ENCODE data around the gene OR51V1. TPM values are rescaled to one million over a fixed set of nuclear protein-coding genes. Genes with fewer than 3 reads are reported as not detected.
"Not testable (repeated sequence)": the region's sequence is repeated elsewhere in the genome, so short reads cannot be mapped to it uniquely, and the experiment has no call there.

The OR51V1 gene
- total RNA-seq (2014; rRNA removed; shearing (Covaris generic)), result not detected in 2 replicates

- no peaks in the 10 kb centered on the region for H3K4me1 ChIP-seq
- H3K27ac ChIP-seq, result no peak within 1 kb of the TSS
- no peaks in the 10 kb centered on the region for H3K9me3 ChIP-seq (replicated peaks)
- H3K36me3 ChIP-seq, result no peaks in the 10 kb centered on the region
- H3K27me3 ChIP-seq, result peaks cover 4% of the 10 kb centered on the region; the same call in 1 of the 2 replicates
- no peak within 1 kb of the TSS for H3K4me3 ChIP-seq
- no peak for DNase-seq
Observed at GRCh38 chr11:5200582-5200981, at the start of gene OR51V1. Gene OR51V1, minus strand, starts transcription at chr11:5200682. Its CDS starts 0 bp downstream, at chr11:5200682.

- DNase-seq; H3K27me3 ChIP-seq; H3K9me3 ChIP-seq (replicated peaks); H3K27ac ChIP-seq; H3K36me3 ChIP-seq; H3K4me1 ChIP-seq; H3K4me3 ChIP-seq: not testable (repeated sequence)
Observed at GRCh38 chr11:5249807-5250396, 49.4 kb upstream of the OR51V1 start, which contains the start of gene HBG1. Gene HBG1, minus strand, starts transcription at chr11:5249857. Its CDS starts 53 bp downstream, at chr11:5249804.

- not testable (repeated sequence) for H3K36me3 ChIP-seq; H3K4me1 ChIP-seq; H3K4me3 ChIP-seq; H3K27ac ChIP-seq; H3K27me3 ChIP-seq; H3K9me3 ChIP-seq (replicated peaks); DNase-seq
Observed at GRCh38 chr11:5248498-5248897, 48.0 kb upstream of the OR51V1 start.

GRCh38 chr11:5247472-5248192 is 47.1 kb upstream of the OR51V1 start:
- H3K27ac ChIP-seq, result no peak overlapping the region
- 0 out of 2 replicates have a peak, but pooled peaks cover 3% of the 10 kb centered on the region for H3K27me3 ChIP-seq
- H3K4me3 ChIP-seq, result no peak overlapping the region
- no peaks in the 10 kb centered on the region for H3K4me1 ChIP-seq
- DNase-seq, result no peak
- H3K9me3 ChIP-seq (replicated peaks), result no peaks in the 10 kb centered on the region
- H3K36me3 ChIP-seq, result no peaks in the 10 kb centered on the region

- no peaks in the 10 kb centered on the region for H3K36me3 ChIP-seq
- H3K27me3 ChIP-seq, result 0 out of 2 replicates have a peak, but pooled peaks cover 3% of the 10 kb centered on the region
- DNase-seq, result no peak
- no peaks in the 10 kb centered on the region for H3K9me3 ChIP-seq (replicated peaks)
- H3K27ac ChIP-seq, result no peak overlapping the region
- H3K4me3 ChIP-seq, result no peak overlapping the region
- H3K4me1 ChIP-seq, result no peaks in the 10 kb centered on the region
Observed at GRCh38 chr11:5246772-5247471, 46.4 kb upstream of the OR51V1 start.

- H3K4me3 ChIP-seq, result no peak overlapping the region
- H3K27me3 ChIP-seq, result 0 out of 2 replicates have a peak, but pooled peaks cover 3% of the 10 kb centered on the region
- H3K4me1 ChIP-seq, result no peaks in the 10 kb centered on the region
- no peaks in the 10 kb centered on the region for H3K36me3 ChIP-seq
- H3K9me3 ChIP-seq (replicated peaks), result no peaks in the 10 kb centered on the region
- H3K27ac ChIP-seq, result no peak overlapping the region
- no peak for DNase-seq
Observed at GRCh38 chr11:5245155-5245554, 44.7 kb upstream of the OR51V1 start.

- no peak for DNase-seq
- Histone ChIP-seq H3K9me3 (replicated peaks) (no peaks in the 10 kb centered on the region), H3K4me1 (no peaks in the 10 kb centered on the region), H3K4me3 (no peak overlapping the region), H3K36me3 (no peaks in the 10 kb centered on the region), H3K27ac (no peak overlapping the region), H3K27me3 (0 out of 2 replicates have a peak, but pooled peaks cover 3% of the 10 kb centered on the region)
Observed at GRCh38 chr11:5243816-5244180, 43.3 kb upstream of the OR51V1 start.

GRCh38 chr11:5242933-5243815 is 42.7 kb upstream of the OR51V1 start:
- no peak overlapping the region for H3K27ac ChIP-seq
- 0 out of 2 replicates have a peak, but pooled peaks cover 3% of the 10 kb centered on the region for H3K27me3 ChIP-seq
- no peak for DNase-seq
- H3K4me3 ChIP-seq, result no peak overlapping the region
- no peaks in the 10 kb centered on the region for H3K9me3 ChIP-seq (replicated peaks)
- no peaks in the 10 kb centered on the region for H3K36me3 ChIP-seq
- H3K4me1 ChIP-seq, result no peaks in the 10 kb centered on the region

GRCh38 chr11:5242208-5242607 is 41.7 kb upstream of the OR51V1 start:
- Histone ChIP-seq H3K4me1 (no peaks in the 10 kb centered on the region), H3K36me3 (no peaks in the 10 kb centered on the region)
- no peak for DNase-seq

GRCh38 chr11:5241458-5241857 is 41.0 kb upstream of the OR51V1 start:
- Histone ChIP-seq H3K4me3 (no peak overlapping the region), H3K27ac (no peak overlapping the region), H3K36me3 (no peaks in the 10 kb centered on the region), H3K4me1 (no peaks in the 10 kb centered on the region), H3K27me3 (no peaks in the 10 kb centered on the region), H3K9me3 (replicated peaks) (no peaks in the 10 kb centered on the region)
- DNase-seq, result no peak

More at GRCh38 chr11:5242208-5242607, 41.7 kb upstream of the OR51V1 start:
- Histone ChIP-seq H3K27me3 (0 out of 2 replicates have a peak, but pooled peaks cover 3% of the 10 kb centered on the region), H3K4me3 (no peak overlapping the region), H3K9me3 (replicated peaks) (no peaks in the 10 kb centered on the region), H3K27ac (no peak overlapping the region)

GRCh38 chr11:5240458-5240857 is 40.0 kb upstream of the OR51V1 start:
- H3K4me1 ChIP-seq, result no peaks in the 10 kb centered on the region
- H3K4me3 ChIP-seq, result no peak overlapping the region
- no peaks in the 10 kb centered on the region for H3K27me3 ChIP-seq
- no peaks in the 10 kb centered on the region for H3K36me3 ChIP-seq
- DNase-seq, result no peak
- no peaks in the 10 kb centered on the region for H3K9me3 ChIP-seq (replicated peaks)
- no peak overlapping the region for H3K27ac ChIP-seq

- Histone ChIP-seq H3K4me1 (no peaks in the 10 kb centered on the region), H3K27ac (no peak overlapping the region), H3K9me3 (replicated peaks) (no peaks in the 10 kb centered on the region), H3K4me3 (no peak overlapping the region), H3K36me3 (no peaks in the 10 kb centered on the region), H3K27me3 (no peaks in the 10 kb centered on the region)
- DNase-seq, result no peak
Observed at GRCh38 chr11:5240056-5240455, 39.6 kb upstream of the OR51V1 start.

- H3K27ac ChIP-seq, result no peak overlapping the region
- DNase-seq, result no peak
- H3K36me3 ChIP-seq, result no peaks in the 10 kb centered on the region
- no peaks in the 10 kb centered on the region for H3K4me1 ChIP-seq
- H3K4me3 ChIP-seq, result no peak overlapping the region
- no peaks in the 10 kb centered on the region for H3K27me3 ChIP-seq
- H3K9me3 ChIP-seq (replicated peaks), result no peaks in the 10 kb centered on the region
Observed at GRCh38 chr11:5239046-5239445, 38.6 kb upstream of the OR51V1 start.

GRCh38 chr11:5238486-5238885 is 38.0 kb upstream of the OR51V1 start:
- no peak for DNase-seq
- no peaks in the 10 kb centered on the region for H3K4me1 ChIP-seq
- no peak overlapping the region for H3K27ac ChIP-seq
- H3K36me3 ChIP-seq, result no peaks in the 10 kb centered on the region
- H3K27me3 ChIP-seq, result no peaks in the 10 kb centered on the region
- H3K9me3 ChIP-seq (replicated peaks), result no peaks in the 10 kb centered on the region
- H3K4me3 ChIP-seq, result no peak overlapping the region

All from SJCRH30 (cell line).